GM11168 (cell line): ENCODE measurements around the gene ABHD17A.

ENCODE experiments used
- in situ Hi-C: fragments of 300-500 bp; cut with MboI; formaldehyde crosslinking; loops from one replicate; pipeline ENCODE4 v1.12.0; 2022; ENCODE audit warnings: low sequenced_read_pairs; ENCODE audit not compliant: unreplicated experiment

ABHD17A gene

DNA sequence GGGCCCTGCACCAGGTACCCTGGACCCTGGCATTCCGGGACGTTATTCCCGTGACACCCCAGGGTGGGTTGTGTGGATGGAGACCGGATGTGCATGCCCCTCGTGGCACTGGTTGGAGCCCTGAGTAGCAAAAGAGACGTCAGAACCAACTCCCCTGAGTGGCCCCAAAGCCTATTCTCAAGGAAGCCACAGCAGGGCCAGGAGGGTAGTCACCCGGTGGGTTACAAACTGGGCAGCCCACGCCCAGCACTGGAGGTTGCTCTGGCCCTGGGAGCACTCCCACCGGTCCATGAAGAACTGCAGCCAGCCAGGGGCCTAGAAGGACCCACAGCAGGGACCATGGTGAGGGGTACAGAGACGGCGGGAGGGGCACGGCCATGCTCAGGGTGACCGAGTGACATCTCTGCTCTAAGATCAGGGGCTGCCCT lies 29.5 kb downstream of the ABHD17A start:
- in situ Hi-C loops: no loop called here

GRCh38 chr19:1855040-1855827 lies 30.1 kb downstream of the ABHD17A start:
- in situ Hi-C loops: no loop called here

GRCh38 chr19:1854542-1855039 lies 30.7 kb downstream of the ABHD17A start:
- in situ Hi-C loops: no loop called here

GRCh38 chr19:1854039-1854541 lies 31.2 kb downstream of the ABHD17A start:
- in situ Hi-C loops: no loop called here

- in situ Hi-C loops: no loop called here
Measured at GRCh38 chr19:1853295-1854038, 31.8 kb downstream of the ABHD17A start.

GRCh38 chr19:1852581-1853128 lies 32.6 kb downstream of the ABHD17A start:
- in situ Hi-C loops: no loop called here

- in situ Hi-C loops: no loop called here
Measured at GRCh38 chr19:1851654-1852580, 33.4 kb downstream of the ABHD17A start.

GRCh38 chr19:1850809-1851653 lies 34.3 kb downstream of the ABHD17A start:
- in situ Hi-C loops: no loop called here

DNA sequence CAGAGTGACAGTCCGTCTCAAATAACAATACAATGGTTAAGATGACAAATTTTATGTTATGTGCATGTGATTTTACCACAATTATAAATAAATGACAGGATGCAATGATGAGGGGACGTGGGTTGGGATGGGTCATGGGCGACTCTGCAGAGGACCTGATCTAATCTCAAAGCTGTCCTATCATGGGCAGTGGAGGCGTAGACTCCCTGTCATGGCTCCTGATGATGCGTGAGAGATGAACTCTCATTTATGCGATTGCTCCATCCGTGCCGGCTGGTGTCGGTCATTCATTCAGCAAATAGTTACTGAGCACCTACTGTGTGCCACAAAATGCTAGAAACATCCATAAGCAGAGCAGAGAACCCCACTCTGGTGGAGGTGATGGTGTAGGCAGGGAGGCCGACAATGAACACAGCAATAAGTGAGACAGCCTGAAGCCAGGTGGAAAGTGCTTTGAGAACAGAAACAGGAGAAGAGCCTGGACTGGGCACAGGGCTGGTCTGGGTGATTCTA lies 35.4 kb downstream of the ABHD17A start:
- in situ Hi-C loops: no loop called here

DNA sequence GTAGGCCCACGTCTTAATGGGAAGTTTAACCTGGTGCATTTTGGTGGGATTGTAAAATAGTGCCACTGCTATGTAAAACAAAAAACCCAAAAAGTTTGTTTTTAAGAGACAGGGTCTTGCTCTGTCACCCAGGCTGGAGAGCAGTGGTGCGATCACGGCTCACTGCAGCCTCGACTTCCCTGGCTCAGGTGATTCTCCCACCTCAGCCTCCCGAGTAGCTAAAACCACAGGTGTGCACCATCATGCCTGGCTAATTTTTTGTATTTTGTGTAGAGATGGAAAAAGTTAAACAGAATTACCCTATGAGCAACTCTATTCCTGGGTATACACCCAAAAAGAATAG lies 36.2 kb downstream of the ABHD17A start:
- in situ Hi-C loops: no loop called here

DNA sequence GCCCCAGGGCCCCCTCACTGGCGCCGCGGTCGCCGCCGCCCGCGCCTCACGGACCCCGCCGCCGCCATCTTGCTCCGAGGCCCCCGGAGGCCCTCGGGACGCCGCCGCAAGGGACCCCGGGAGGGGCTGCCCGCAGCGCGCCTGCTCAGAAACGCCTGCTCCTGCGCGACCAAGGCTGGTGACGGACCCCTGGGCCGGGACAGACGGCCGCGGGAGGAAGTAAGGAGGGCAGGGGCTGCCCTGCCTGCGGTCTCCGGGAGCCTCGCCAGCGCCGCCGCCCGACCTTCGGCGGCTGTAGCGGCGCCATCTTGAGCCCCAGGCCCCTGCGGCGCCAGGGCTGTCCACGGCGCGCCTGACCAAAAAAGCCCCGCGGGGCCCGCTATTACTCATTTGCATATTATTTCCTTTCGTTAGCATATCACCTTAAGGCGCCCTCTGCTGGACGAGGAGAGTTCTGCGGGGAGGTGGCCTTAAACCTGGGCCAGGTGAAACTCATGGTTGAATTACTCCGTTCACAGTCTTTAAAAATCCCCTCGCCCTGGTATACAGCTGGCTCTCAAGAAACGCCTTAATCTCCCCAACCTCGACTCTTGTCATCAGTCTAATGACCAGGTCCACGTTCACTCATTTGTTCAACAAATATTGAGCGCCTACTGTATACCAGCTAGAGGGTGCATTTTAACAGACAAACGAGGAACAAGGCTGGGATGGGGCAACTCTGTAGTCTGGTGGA lies 36.7 kb downstream of the ABHD17A start, which contains the start of gene REXO1:
TSS of gene REXO1 (minus strand) at position 85 of the 733 bp plus-strand sequence. CDS start 125 bp downstream, outside the sequence.
- in situ Hi-C loops: no loop called here

GRCh38 chr19:1847684-1848398 lies 37.5 kb downstream of the ABHD17A start:
- in situ Hi-C loops: no loop called here

- in situ Hi-C loops: no loop called here
Measured at GRCh38 chr19:1847348-1847683, 38.0 kb downstream of the ABHD17A start.

- in situ Hi-C loops: no loop called here
Measured at GRCh38 chr19:1846517-1847204, 38.6 kb downstream of the ABHD17A start.

DNA sequence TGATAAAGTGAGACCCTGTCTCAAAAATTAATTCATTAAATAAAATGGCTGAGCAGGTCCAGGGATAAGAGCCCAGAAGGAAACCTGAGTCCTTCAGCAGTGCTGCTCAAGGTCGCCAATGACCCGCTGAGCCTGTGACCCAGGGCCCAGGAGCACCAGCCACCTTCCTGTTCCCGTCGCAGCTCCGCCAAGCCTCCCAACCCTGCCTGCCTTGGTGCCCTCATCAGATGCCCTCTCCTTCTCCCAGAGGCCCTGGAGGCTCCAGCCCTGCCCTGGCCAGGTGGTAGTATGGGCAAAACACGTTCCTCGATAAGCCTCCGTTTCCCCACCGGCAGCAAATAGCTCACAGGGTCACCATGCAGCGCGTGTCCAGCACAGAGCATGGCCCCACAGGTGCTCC lies 39.7 kb downstream of the ABHD17A start:
- in situ Hi-C loops: no loop called here

DNA sequence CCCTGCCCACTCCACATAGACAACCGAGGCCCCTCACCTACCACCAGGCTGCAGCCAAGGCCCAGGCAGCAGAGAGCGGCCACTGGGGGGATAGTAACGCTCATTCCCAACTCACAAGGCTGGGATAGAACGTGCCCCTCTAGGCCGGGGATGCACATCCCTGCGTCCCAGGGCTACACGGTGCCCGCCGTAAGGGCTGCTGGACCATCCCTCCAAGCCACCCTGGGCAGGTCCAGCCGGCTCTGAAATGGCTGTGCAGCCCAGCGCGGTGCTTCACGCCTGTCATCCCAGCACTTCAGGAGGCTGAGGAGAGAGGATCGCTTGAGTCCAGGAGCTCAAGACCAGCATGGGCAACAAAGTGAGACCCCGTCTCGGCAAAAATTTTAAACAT lies 40.2 kb downstream of the ABHD17A start:
- in situ Hi-C loops: no loop called here

- in situ Hi-C loops: no loop called here
Measured at GRCh38 chr19:1844513-1845124, 40.7 kb downstream of the ABHD17A start.
